ENCODE measurements around the gene ELMOD1.

Gene ELMOD1

DNA sequence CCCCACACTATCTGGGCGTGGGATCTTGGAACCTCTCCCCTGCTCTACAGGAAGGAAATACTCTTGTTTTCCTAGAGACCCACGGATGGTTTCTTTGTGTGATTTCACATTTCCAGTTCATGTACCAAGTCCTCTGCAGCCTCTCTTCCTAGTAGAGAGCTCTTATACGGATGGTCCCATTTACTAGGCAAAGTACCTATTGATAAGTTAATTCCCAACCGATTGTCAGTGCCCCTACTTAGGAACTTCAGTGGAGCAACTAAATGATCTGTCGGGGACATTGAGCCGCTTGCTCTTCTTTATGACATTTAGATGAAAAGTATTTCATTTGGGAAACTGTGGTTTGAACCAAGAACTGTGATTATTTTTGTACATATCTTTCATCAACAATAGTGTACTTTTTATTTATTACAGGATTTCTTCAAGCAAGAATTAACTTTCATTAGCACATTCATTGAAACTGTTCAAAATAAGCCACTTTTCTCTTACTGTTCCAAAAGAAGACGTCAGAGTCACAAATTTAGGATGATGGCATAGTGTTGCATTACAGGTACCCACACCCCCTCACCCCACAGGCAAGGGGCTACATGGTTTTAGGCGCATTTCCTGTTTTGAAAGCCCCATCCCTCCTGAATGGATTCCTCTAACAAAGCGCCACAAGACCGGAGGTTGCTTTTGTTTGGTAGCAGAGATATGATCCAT lies 34.2 kb downstream of the ELMOD1 start:
- TF ChIP-seq, protein P1, sequence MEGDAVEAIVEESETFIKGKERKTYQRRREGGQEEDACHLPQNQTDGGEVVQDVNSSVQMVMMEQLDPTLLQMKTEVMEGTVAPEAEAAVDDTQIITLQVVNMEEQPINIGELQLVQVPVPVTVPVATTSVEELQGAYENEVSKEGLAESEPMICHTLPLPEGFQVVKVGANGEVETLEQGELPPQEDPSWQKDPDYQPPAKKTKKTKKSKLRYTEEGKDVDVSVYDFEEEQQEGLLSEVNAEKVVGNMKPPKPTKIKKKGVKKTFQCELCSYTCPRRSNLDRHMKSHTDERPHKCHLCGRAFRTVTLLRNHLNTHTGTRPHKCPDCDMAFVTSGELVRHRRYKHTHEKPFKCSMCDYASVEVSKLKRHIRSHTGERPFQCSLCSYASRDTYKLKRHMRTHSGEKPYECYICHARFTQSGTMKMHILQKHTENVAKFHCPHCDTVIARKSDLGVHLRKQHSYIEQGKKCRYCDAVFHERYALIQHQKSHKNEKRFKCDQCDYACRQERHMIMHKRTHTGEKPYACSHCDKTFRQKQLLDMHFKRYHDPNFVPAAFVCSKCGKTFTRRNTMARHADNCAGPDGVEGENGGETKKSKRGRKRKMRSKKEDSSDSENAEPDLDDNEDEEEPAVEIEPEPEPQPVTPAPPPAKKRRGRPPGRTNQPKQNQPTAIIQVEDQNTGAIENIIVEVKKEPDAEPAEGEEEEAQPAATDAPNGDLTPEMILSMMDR (IDR thresholded peaks at IDR 0.05; ENCODE audit: poor library complexity, severe bottlenecking), result no peak
- H3K27me3 ChIP-seq (ENCODE audit: insufficient read depth, poor library complexity, severe bottlenecking), result peaks cover 4% of the 10 kb centered on the region
- no peak for DNase-seq (ENCODE audit: low spot score)
- no peaks in the 10 kb centered on the region for H3K4me1 ChIP-seq (ENCODE audit: insufficient read depth, poor library complexity, severe bottlenecking)
- H3K9me3 ChIP-seq (ENCODE audit: severe bottlenecking), result no peaks in the 10 kb centered on the region
- no peak overlapping the region for H3K4me3 ChIP-seq (ENCODE audit: severe bottlenecking)
- H3K27ac ChIP-seq (ENCODE audit: poor library complexity, severe bottlenecking), result no peak overlapping the region
- no peaks in the 10 kb centered on the region for H3K36me3 ChIP-seq (ENCODE audit: low read depth)
- ATAC-seq (ENCODE audit: low read depth), result no peak

GRCh38 chr11:107625685-107625989 lies 34.7 kb downstream of the ELMOD1 start:
- DNase-seq (ENCODE audit: low spot score), result no peak
- H3K27ac ChIP-seq (ENCODE audit: poor library complexity, severe bottlenecking), result no peak overlapping the region
- no peak overlapping the region for H3K4me3 ChIP-seq (ENCODE audit: severe bottlenecking)
- H3K36me3 ChIP-seq (ENCODE audit: low read depth), result no peaks in the 10 kb centered on the region
- peaks cover 4% of the 10 kb centered on the region for H3K27me3 ChIP-seq (ENCODE audit: insufficient read depth, poor library complexity, severe bottlenecking)
- TF ChIP-seq, protein P1 (IDR thresholded peaks at IDR 0.05; ENCODE audit: poor library complexity, severe bottlenecking), result no peak
- no peak for ATAC-seq (ENCODE audit: low read depth)
- no peaks in the 10 kb centered on the region for H3K4me1 ChIP-seq (ENCODE audit: insufficient read depth, poor library complexity, severe bottlenecking)
- H3K9me3 ChIP-seq (ENCODE audit: severe bottlenecking), result no peaks in the 10 kb centered on the region

DNA sequence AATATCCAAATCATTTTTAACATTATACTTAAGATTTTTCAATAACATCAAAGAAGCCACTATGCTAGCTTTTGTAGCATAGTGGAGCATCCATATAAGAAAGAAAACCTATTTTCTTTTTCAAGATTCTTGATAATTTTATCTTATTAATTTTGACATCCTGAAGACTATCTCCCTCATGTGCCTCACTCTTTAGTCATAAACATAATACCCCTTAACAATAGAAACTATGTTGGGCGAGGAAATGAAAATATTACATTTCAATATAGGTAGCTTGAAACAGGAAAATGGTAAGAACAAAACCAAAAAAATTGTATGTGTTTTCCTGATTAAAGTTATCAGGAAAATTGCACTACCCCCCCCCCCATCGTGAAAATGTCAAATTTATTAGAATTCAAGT lies 40.1 kb downstream of the ELMOD1 start:
- H3K36me3 ChIP-seq (ENCODE audit: low read depth), result no peaks in the 10 kb centered on the region
- TF ChIP-seq, protein P1 (IDR thresholded peaks at IDR 0.05; ENCODE audit: poor library complexity, severe bottlenecking), result no peak
- no peak for DNase-seq (ENCODE audit: low spot score)
- H3K4me1 ChIP-seq (ENCODE audit: insufficient read depth, poor library complexity, severe bottlenecking), result no peaks in the 10 kb centered on the region
- no peaks in the 10 kb centered on the region for H3K27me3 ChIP-seq (ENCODE audit: insufficient read depth, poor library complexity, severe bottlenecking)
- no peak for ATAC-seq (ENCODE audit: low read depth)
- H3K27ac ChIP-seq (ENCODE audit: poor library complexity, severe bottlenecking), result no peak overlapping the region
- H3K4me3 ChIP-seq (ENCODE audit: severe bottlenecking), result no peak overlapping the region
- no peaks in the 10 kb centered on the region for H3K9me3 ChIP-seq (ENCODE audit: severe bottlenecking)

- Histone ChIP-seq H3K27me3 (ENCODE audit: insufficient read depth, poor library complexity, severe bottlenecking) (no peaks in the 10 kb centered on the region), H3K27ac (ENCODE audit: poor library complexity, severe bottlenecking) (no peak overlapping the region), H3K36me3 (ENCODE audit: low read depth) (no peaks in the 10 kb centered on the region), H3K9me3 (ENCODE audit: severe bottlenecking) (no peaks in the 10 kb centered on the region), H3K4me1 (ENCODE audit: insufficient read depth, poor library complexity, severe bottlenecking) (no peaks in the 10 kb centered on the region), H3K4me3 (ENCODE audit: severe bottlenecking) (no peak overlapping the region)
- TF ChIP-seq, protein P1 (IDR thresholded peaks at IDR 0.05; ENCODE audit: poor library complexity, severe bottlenecking), result no peak
- DNase-seq (ENCODE audit: low spot score), result no peak
- ATAC-seq (ENCODE audit: low read depth), result no peak
Observed at GRCh38 chr11:107631931-107632330, 41.0 kb downstream of the ELMOD1 start.

- no peak overlapping the region for H3K4me3 ChIP-seq (ENCODE audit: severe bottlenecking)
- no peaks in the 10 kb centered on the region for H3K9me3 ChIP-seq (ENCODE audit: severe bottlenecking)
- H3K36me3 ChIP-seq (ENCODE audit: low read depth), result no peaks in the 10 kb centered on the region
- no peaks in the 10 kb centered on the region for H3K27me3 ChIP-seq (ENCODE audit: insufficient read depth, poor library complexity, severe bottlenecking)
- TF ChIP-seq, protein P1 (IDR thresholded peaks at IDR 0.05; ENCODE audit: poor library complexity, severe bottlenecking), result no peak
- ATAC-seq (ENCODE audit: low read depth) (no peak), DNase-seq (ENCODE audit: low spot score) (no peak)
- H3K27ac ChIP-seq (ENCODE audit: poor library complexity, severe bottlenecking), result no peak overlapping the region
- H3K4me1 ChIP-seq (ENCODE audit: insufficient read depth, poor library complexity, severe bottlenecking), result no peaks in the 10 kb centered on the region
Observed at GRCh38 chr11:107646783-107647182, 55.8 kb downstream of the ELMOD1 start.
